ENCODE results near the gene SET. TPM values are rescaled to one million over a fixed set of nuclear protein-coding genes. Genes with fewer than 3 reads are reported as not detected.

Gene SET
- total and polyA plus RNA-seq, 2 donors (not counting 3 experiments of a cell fraction or from before 2014, with no cell fraction given), result 61.1 to 483 TPM

DNA sequence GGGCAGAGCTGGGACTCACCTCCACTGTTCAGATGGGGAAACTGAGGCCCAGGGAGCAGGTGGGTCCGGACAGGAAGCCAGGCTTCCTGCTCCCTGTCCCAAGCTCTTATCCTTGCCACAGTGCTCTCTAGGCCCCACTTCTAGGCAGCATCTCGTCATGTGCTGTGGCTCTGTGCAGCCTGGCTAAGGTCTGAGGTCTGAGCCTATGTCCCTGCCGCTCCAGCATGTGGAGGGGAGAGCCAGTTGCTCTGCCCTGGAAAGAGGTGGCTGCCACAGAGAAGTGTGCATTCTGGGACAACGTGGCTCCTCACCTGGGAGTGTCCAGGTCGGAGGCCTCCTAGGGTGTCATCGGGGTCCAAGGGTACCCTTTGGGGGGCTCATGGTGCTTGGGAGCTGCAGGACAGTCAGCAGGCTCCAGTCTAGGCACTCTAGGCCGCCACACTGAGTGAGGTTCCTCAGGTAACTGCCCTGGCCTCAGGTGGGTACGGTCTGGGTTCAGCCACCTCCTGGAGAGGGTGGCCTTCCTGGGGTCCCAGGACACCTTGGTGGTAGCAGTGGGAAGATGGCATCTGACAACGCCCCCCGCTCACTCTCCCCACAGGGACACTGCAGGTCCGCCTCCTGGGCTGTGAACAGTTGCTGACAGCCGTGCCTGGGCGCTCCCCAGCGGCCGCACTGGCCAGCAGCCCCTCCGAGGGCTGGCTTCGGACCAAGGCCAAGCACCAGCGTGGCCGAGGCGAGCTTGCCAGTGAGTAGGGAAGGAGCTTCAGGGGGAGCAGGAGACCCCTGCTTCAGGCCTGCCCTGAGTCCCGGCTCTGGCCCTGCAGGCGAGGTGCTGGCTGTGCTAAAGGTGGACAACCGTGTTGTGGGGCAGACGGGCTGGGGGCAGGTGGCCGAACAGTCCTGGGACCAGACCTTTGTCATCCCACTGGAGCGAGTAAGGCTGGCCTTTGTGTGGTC, 23.7 kb downstream of the SET start:
- intact Hi-C loops (cut with micrococcal nuclease), result no loop called here
- no peaks in the 10 kb centered on the region for H4K20me1 ChIP-seq (replicated peaks; ENCODE audit: control insufficient read depth, extremely low read depth, insufficient read depth, low read length)
- no peaks in the 10 kb centered on the region for H3K9me3 ChIP-seq (replicated peaks; ENCODE audit: control insufficient read depth, insufficient read depth, low read length)
- POLR2A ChIA-PET, result no interaction called here
- H3K27me3 ChIP-seq (ENCODE audit: control insufficient read depth in 2 of 2, insufficient read depth in 2 of 2, low read length in 2 of 2), result no peaks in the 10 kb centered on the region
- DNase-seq (ENCODE audit: low read depth, low spot score), result no peak
- no peaks in the 10 kb centered on the region for H3K9me1 ChIP-seq (replicated peaks; ENCODE audit: control insufficient read depth, extremely low read depth, insufficient read depth, low read length)
- no peak overlapping the region for H3K4me2 ChIP-seq (ENCODE audit: insufficient read depth, low read length)
- no peaks in the 10 kb centered on the region for H3K79me2 ChIP-seq (ENCODE audit: control insufficient read depth, insufficient read depth, low read length)
- BruUV-seq (replicated peaks), result no TSS peak
- no peak for FAIRE-seq
- no peaks in the 10 kb centered on the region for H3K4me1 ChIP-seq (ENCODE audit: control insufficient read depth, extremely low read depth, insufficient read depth, low read length)
- no peak for TF ChIP-seq POLR2AphosphoS5 (IDR thresholded peaks at IDR 0.05; ENCODE audit: insufficient read depth, low read depth, low read length)
- H2AFZ ChIP-seq (ENCODE audit: low read depth, low read length), result no peak overlapping the region
- CTCF ChIA-PET, result no interaction called here
- no peak overlapping the region for H3K27ac ChIP-seq (ENCODE audit: insufficient read depth, low read depth, low read length)
- H3K36me3 ChIP-seq (ENCODE audit: control insufficient read depth in 2 of 2, extremely low read depth in 1 of 2, insufficient read depth in 2 of 2, low read length in 2 of 2), result peaks cover 0 to 11% of the 10 kb centered on the region in 2 experiments
- no peak overlapping the region for H3K9ac ChIP-seq (replicated peaks; ENCODE audit: extremely low read depth, insufficient read depth, low read length)
- dilution Hi-C loops (cut with MboI; ENCODE audit: extremely low pct_ligation_motif_present, low sequenced_read_pairs), result no loop called here
- H3K4me3 ChIP-seq (replicated peaks in 1 of 3; ENCODE audit: insufficient read depth in 1 of 3, low read depth in 1 of 3, low read length in 3 of 3), result no peak overlapping the region

DNA sequence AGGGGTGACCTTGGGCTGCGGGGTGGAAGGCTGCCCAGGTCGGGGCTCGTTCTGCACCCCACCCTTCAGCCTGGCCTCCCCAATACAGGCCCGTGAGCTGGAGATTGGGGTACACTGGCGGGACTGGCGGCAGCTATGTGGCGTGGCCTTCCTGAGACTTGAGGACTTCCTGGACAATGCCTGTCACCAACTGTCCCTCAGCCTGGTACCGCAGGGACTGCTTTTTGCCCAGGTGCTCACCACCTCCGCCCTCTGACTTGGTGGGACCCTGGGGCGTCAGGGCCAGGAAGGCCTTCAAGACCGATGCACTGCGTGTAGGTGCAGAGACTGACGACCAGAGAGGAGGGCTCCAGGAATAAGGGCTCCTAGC, 24.4 kb downstream of the SET start:
- Histone ChIP-seq H3K79me2 (ENCODE audit: control insufficient read depth, insufficient read depth, low read length) (no peaks in the 10 kb centered on the region), H3K4me2 (ENCODE audit: insufficient read depth, low read length) (no peak overlapping the region), H3K4me3 (replicated peaks in 1 of 3; ENCODE audit: insufficient read depth in 1 of 3, low read depth in 1 of 3, low read length in 3 of 3) (no peak overlapping the region), H2AFZ (ENCODE audit: low read depth, low read length) (no peak overlapping the region), H4K20me1 (replicated peaks; ENCODE audit: control insufficient read depth, extremely low read depth, insufficient read depth, low read length) (no peaks in the 10 kb centered on the region), H3K27me3 (ENCODE audit: control insufficient read depth in 2 of 2, insufficient read depth in 2 of 2, low read length in 2 of 2) (no peaks in the 10 kb centered on the region), H3K9ac (replicated peaks; ENCODE audit: extremely low read depth, insufficient read depth, low read length) (no peak overlapping the region), H3K9me3 (replicated peaks; ENCODE audit: control insufficient read depth, insufficient read depth, low read length) (no peaks in the 10 kb centered on the region), H3K36me3 (ENCODE audit: control insufficient read depth in 2 of 2, extremely low read depth in 1 of 2, insufficient read depth in 2 of 2, low read length in 2 of 2) (peaks cover 0 to 11% of the 10 kb centered on the region in 2 experiments), H3K9me1 (replicated peaks; ENCODE audit: control insufficient read depth, extremely low read depth, insufficient read depth, low read length) (no peaks in the 10 kb centered on the region), H3K27ac (ENCODE audit: insufficient read depth, low read depth, low read length) (no peak overlapping the region), H3K4me1 (ENCODE audit: control insufficient read depth, extremely low read depth, insufficient read depth, low read length) (no peaks in the 10 kb centered on the region)
- FAIRE-seq (no peak), DNase-seq (ENCODE audit: low read depth, low spot score) (no peak)
- ChIA-PET POLR2A (no interaction called here), CTCF (no interaction called here)
- no peak for TF ChIP-seq FOS (IDR thresholded peaks at IDR 0.05; ENCODE audit: borderline replicate concordance, insufficient read depth, low read length)
- TF ChIP-seq POLR2AphosphoS5 (IDR thresholded peaks at IDR 0.05; ENCODE audit: insufficient read depth, low read depth, low read length), result no peak
- TF ChIP-seq, protein P1, sequence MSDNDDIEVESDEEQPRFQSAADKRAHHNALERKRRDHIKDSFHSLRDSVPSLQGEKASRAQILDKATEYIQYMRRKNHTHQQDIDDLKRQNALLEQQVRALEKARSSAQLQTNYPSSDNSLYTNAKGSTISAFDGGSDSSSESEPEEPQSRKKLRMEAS (IDR thresholded peaks at IDR 0.05; ENCODE audit: insufficient read depth, insufficient read length), result no peak
- no peak for TF ChIP-seq JUN (IDR thresholded peaks at IDR 0.05; ENCODE audit: borderline replicate concordance, insufficient read depth, insufficient read length, low read depth)
- no peak for TF ChIP-seq GATA2 (IDR thresholded peaks at IDR 0.05; ENCODE audit: insufficient read depth, insufficient read length, low read depth, low read length)
- no peak for TF ChIP-seq POLR2A (IDR thresholded peaks at IDR 0.05; ENCODE audit: low read depth, low read length)
- no peak for TF ChIP-seq MYC (IDR thresholded peaks at IDR 0.05; ENCODE audit: low read depth, low read length)
- TF ChIP-seq, protein P2, sequence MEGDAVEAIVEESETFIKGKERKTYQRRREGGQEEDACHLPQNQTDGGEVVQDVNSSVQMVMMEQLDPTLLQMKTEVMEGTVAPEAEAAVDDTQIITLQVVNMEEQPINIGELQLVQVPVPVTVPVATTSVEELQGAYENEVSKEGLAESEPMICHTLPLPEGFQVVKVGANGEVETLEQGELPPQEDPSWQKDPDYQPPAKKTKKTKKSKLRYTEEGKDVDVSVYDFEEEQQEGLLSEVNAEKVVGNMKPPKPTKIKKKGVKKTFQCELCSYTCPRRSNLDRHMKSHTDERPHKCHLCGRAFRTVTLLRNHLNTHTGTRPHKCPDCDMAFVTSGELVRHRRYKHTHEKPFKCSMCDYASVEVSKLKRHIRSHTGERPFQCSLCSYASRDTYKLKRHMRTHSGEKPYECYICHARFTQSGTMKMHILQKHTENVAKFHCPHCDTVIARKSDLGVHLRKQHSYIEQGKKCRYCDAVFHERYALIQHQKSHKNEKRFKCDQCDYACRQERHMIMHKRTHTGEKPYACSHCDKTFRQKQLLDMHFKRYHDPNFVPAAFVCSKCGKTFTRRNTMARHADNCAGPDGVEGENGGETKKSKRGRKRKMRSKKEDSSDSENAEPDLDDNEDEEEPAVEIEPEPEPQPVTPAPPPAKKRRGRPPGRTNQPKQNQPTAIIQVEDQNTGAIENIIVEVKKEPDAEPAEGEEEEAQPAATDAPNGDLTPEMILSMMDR (IDR thresholded peaks at IDR 0.05; ENCODE audit: extremely low read depth in 1 of 2, insufficient read depth in 1 of 2, low read depth in 1 of 2, low read length in 2 of 2), result no peak
- TF ChIP-seq EZH2 (IDR thresholded peaks at IDR 0.05; ENCODE audit: borderline replicate concordance, low read depth, low read length, severe bottlenecking), result no peak
- BruUV-seq (replicated peaks), result no TSS peak
- dilution Hi-C loops (cut with MboI; ENCODE audit: extremely low pct_ligation_motif_present, low sequenced_read_pairs), result no loop called here
- intact Hi-C loops (cut with micrococcal nuclease), result no loop called here
